ENCODE results near the gene WDR70. TPM values are rescaled to one million over a fixed set of nuclear protein-coding genes. Genes with fewer than 3 reads are reported as not detected.
A peak's percentile ranks its signal among the peaks of the same experiment; 100 is the strongest.
"Not testable (repeated sequence)": the region's sequence is repeated elsewhere in the genome, so short reads cannot be mapped to it uniquely, and the experiment has no call there.

WDR70 gene
- 10 to 100 TPM; 39.1 to 39.3 TPM for total RNA-seq

DNA sequence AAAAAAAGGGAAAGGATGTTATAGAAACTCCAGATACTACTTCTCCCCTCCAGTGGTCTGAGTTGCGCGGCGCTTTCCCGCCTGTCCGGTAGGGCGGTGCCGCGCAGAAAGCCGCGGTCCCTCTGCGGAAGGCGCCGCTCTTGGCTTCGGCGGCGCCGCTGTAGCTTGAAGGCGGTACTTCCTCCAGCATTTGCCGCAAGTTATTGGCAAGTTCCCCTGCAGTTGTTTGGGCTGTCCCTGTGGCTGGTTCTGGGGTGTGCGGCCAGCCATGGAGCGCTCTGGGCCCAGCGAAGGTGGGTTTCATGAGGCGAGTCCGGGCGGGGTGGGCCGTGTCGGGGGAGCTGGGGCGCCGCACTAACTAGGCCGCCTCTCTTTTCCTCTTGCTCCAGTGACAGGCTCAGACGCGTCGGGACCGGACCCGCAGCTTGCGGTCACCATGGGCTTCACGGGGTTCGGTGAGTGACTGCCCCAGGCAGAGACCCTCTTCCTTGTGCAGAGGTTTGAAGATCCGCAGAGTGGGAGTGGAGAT lies at the start of gene WDR70:
WDR70 (plus strand) TSS at position 219 of the 529 bp plus-strand sequence; CDS start at position 269, 50 bp downstream.
- CTCF ChIA-PET, result interaction anchor here (0.7 to 2.2 kb wide), 7 partner anchors 8 to 639 kb away, joined by 3 to 7 read pairs (median 4); partner anchors contain the start of gene NUP155
- H3K27me3 Mint-ChIP-seq; H3K36me3 Mint-ChIP-seq; H3K9me3 Mint-ChIP-seq (ENCODE audit: low read depth): not testable (repeated sequence)
- Mint-ChIP-seq H3K27ac (peak within 1 kb of the TSS; percentile 88), H3K4me3 (peak within 1 kb of the TSS; percentile 96), H3K4me1 (peaks cover 14% of the 10 kb centered on the region)
- ATAC-seq (peak; percentile 99), DNase-seq (peak; percentile 87)

DNA sequence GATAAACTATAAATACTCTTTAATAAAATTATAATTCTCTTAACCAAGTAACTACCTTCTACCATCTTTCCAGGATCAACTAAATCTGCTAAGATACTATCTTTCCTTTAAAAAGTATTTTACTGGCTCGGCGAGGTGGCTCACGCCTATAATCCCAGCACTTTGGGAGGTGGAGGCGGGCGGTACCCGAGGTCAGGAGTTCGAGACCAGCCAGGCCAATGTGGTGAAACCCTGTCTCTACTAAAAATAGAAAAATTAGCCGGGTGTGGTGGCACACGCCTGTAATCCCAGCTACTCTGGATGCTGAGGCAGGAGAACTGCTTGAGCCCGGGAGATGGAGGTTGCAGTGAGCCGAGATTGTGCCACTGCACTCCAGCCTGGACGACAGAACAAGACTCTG lies 44.4 kb upstream of the WDR70 start:
- H3K27me3 Mint-ChIP-seq; H3K4me3 Mint-ChIP-seq; ATAC-seq; H3K4me1 Mint-ChIP-seq; CTCF ChIA-PET; H3K27ac Mint-ChIP-seq; H3K9me3 Mint-ChIP-seq (ENCODE audit: low read depth); DNase-seq: not testable (repeated sequence)
- peaks cover 37% of the 10 kb centered on the region for H3K36me3 Mint-ChIP-seq

DNA sequence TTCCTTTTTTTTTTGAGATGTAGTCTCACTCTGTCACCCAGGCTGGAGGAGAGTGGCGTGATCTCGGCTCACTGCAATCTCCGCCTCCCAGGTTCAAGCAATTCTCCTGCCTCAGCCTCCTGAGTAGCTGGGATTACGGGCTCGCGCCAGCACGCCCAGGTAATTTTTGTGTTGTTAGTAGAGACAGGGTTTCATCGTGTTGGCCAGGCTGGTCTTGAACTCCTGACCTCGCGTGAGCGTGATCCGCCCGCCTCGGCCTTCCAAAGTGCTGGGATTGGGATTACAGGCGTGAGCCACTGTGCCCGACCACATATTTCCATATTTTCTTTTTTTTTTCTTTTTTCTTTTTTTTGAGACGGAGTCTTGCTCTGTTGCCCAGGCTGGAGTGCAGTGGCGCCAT lies 36.4 kb upstream of the WDR70 start:
- CTCF ChIA-PET; DNase-seq; ATAC-seq; H3K4me3 Mint-ChIP-seq; H3K9me3 Mint-ChIP-seq (ENCODE audit: low read depth); H3K4me1 Mint-ChIP-seq; H3K27me3 Mint-ChIP-seq; H3K27ac Mint-ChIP-seq: not testable (repeated sequence)
- H3K36me3 Mint-ChIP-seq, result peaks cover 52% of the 10 kb centered on the region

DNA sequence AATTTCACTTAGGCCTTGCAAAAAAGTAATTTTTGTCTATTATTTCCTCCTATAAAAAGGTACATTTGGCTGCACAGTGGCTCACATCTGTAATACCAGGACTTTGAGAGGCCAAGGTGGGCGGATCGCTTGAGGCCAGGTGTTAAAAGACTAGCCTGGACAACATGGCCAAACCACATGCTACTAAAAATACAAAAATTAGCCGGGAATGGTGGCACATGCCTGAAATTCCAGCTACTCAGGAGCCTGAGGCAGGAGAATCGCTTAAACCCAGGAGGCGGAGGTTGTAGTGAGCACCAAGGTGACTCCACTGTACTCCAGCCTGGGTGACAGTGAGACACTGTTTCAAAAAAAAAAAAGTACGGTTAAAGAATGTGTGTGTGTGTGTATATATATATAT lies 24.0 kb upstream of the WDR70 start:
- CTCF ChIA-PET, result no interaction called here
- no peaks in the 10 kb centered on the region for H3K9me3 Mint-ChIP-seq (ENCODE audit: low read depth)
- no peak for DNase-seq
- no peaks in the 10 kb centered on the region for H3K27me3 Mint-ChIP-seq
- no peak for ATAC-seq
- H3K27ac Mint-ChIP-seq, result no peak overlapping the region
- H3K4me3 Mint-ChIP-seq, result no peak overlapping the region
- peaks cover 24% of the 10 kb centered on the region for H3K36me3 Mint-ChIP-seq
- no peaks in the 10 kb centered on the region for H3K4me1 Mint-ChIP-seq

DNA sequence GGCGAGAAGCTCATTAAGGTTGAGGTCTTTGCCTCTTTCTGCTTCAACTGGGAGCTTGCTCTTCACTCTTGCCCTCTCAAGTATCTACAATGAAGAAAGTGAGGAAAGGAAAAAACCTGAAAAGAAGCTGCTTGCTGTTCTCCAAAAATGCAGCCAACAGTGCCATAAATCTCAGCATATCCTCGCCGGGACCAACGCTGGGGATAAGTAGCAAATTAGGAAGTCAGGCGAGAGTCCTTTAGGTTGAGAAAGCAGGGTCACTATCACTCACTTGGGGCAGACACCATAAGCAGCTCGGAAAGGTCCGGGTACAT lies 8.6 kb upstream of the WDR70 start:
- CTCF ChIA-PET, result interaction anchor here (0.8 to 1.5 kb wide), 8 partner anchors 9 to 822 kb away, joined by 3 to 5 read pairs (median 3); partner anchors contain the start of gene WDR70
- peak overlapping the region; percentile 99 for H3K4me3 Mint-ChIP-seq
- peaks cover 35% of the 10 kb centered on the region for H3K4me1 Mint-ChIP-seq
- ATAC-seq (peak; percentile 52), DNase-seq (no peak)
- no peaks in the 10 kb centered on the region for H3K27me3 Mint-ChIP-seq
- H3K9me3 Mint-ChIP-seq (ENCODE audit: low read depth), result no peaks in the 10 kb centered on the region
- peak overlapping the region; percentile 95 for H3K27ac Mint-ChIP-seq
- H3K36me3 Mint-ChIP-seq, result peaks cover 17% of the 10 kb centered on the region

DNA sequence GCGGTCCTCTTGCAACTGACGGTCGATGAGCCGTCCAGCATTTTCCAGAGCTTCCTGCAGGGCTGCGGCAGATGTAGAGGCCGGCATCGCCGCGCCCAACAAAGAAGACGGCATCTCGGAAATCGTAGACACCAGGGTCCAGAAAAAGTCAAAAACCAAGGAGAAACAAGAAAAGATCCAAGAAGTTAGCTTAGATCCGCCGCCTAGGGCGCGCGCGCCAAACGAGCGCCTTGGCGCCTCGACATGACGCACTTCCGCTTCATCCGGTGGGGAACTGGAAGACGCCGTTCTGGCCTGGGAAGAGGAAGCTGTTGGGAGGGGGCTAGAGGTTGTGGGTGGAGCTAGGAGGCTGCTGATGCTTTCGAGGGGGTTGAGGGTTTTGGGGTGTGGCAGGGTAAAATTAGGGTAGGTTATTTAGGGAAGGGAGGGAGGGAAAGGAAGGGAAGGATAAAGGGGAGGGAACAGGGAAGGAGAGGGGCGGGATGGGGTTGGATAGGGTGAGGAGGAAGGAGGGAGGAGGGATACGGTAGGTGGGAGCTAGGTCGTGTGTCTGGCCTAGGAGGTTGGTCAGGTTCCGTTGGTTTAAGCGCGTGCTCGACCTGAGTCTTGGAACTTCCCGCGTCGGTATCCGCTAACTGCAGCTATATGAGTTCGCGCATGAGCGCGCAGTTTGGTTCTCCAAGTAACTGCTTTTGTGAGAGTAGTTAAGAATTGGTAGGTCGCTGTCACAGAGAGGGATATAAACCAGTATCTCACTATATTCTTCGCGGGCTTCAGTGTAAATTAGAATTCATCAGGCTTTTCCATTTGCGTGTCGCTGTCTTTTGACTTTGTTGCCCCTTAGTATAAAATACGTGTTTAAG lies 8.0 kb upstream of the WDR70 start, which contains the start of gene NUP155:
NUP155 (minus strand) TSS at position 243 of the 863 bp plus-strand sequence; CDS start at position 114, 129 bp downstream.
- H3K27me3 Mint-ChIP-seq, result no peaks in the 10 kb centered on the region
- DNase-seq, result peak; percentile 94
- peak within 1 kb of the TSS; percentile 95 for H3K27ac Mint-ChIP-seq
- H3K36me3 Mint-ChIP-seq, result peaks cover 13% of the 10 kb centered on the region
- peaks cover 32% of the 10 kb centered on the region for H3K4me1 Mint-ChIP-seq
- H3K4me3 Mint-ChIP-seq, result peak within 1 kb of the TSS; percentile 99
- CTCF ChIA-PET, result interaction anchor here (0.8 to 1.5 kb wide), 9 partner anchors 8 to 821 kb away, joined by 3 to 5 read pairs (median 4); partner anchors contain the start of gene WDR70
- ATAC-seq, result peak; percentile 95
- no peaks in the 10 kb centered on the region for H3K9me3 Mint-ChIP-seq (ENCODE audit: low read depth)

DNA sequence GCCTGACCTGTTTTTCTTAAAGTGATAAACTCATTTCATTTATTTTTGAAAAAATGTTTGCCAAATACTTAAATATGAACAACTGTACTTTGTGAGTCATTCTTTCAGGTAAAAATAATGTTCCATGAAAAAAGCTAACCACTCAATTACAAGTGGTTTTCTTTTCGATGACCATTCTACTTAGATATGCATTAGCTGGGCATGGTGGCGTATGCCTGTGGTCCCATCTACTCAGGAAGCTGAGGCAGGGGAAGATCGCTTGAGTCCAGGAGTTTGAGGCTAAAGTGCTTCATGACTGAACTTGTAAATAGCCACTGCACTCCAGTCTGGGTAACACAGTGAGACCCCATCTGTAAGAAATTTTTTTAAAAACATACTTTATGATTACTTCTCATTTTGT lies 4.0 kb upstream of the WDR70 start:
- no peaks in the 10 kb centered on the region for H3K9me3 Mint-ChIP-seq (ENCODE audit: low read depth)
- H3K27ac Mint-ChIP-seq, result no peak overlapping the region
- ATAC-seq (no peak), DNase-seq (no peak)
- no peaks in the 10 kb centered on the region for H3K27me3 Mint-ChIP-seq
- H3K4me1 Mint-ChIP-seq, result peaks cover 13% of the 10 kb centered on the region
- CTCF ChIA-PET, result no interaction called here
- no peaks in the 10 kb centered on the region for H3K36me3 Mint-ChIP-seq
- H3K4me3 Mint-ChIP-seq, result no peak overlapping the region

DNA sequence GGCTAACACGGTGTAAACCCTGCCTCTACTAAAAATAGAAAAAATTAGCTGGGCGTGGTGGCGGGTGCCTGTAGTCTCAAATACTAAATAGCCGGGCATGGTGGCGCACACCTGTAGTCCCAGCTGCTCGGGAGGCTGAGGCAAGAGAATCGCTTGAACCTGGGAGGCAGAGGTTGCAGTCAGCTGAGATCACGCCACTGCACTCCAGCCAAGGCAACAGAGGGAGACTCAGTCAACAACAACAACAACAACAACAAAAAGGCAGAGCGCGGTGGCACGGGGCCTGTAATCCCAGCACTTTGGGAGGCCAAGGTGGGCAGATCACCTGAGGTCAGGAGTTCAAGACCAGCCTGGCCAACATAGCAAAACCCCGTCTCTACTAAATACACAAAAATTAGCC lies 1.1 kb upstream of the WDR70 start:
- CTCF ChIA-PET, result interaction anchor here (1.3 kb wide), 1 partner anchor 35 kb away, joined by 4 read pairs; no protein-coding TSS in a partner anchor
- H3K27ac Mint-ChIP-seq, result peak overlapping the region; percentile 67
- ATAC-seq; H3K9me3 Mint-ChIP-seq (ENCODE audit: low read depth); H3K36me3 Mint-ChIP-seq; H3K27me3 Mint-ChIP-seq; DNase-seq: not testable (repeated sequence)
- peak overlapping the region; percentile 50 for H3K4me3 Mint-ChIP-seq
- peaks cover 14% of the 10 kb centered on the region for H3K4me1 Mint-ChIP-seq

DNA sequence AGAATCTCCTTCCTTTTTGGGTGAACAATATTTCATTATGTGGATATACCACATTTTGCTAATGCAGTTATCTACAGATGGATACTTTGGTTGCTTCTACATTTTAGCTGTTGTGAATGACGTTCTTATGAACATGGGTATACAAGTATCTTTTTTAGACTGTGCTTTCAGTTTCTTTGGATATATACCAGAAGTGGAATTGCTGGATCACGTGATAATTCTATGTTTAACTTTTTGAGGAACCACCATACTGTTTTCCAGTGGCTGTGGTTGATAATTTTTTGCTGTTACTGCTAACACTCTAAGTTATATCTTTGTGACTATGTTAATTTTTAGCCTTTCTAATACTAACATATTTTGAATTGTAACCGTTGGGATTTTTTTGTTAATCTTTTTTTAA lies 12.5 kb downstream of the WDR70 start:
- Mint-ChIP-seq H3K27me3 (no peaks in the 10 kb centered on the region), H3K4me3 (no peak overlapping the region), H3K4me1 (no peaks in the 10 kb centered on the region), H3K27ac (no peak overlapping the region), H3K36me3 (peaks cover 15% of the 10 kb centered on the region), H3K9me3 (ENCODE audit: low read depth) (no peaks in the 10 kb centered on the region)
- no peak for ATAC-seq
- CTCF ChIA-PET, result no interaction called here
- DNase-seq, result no peak

DNA sequence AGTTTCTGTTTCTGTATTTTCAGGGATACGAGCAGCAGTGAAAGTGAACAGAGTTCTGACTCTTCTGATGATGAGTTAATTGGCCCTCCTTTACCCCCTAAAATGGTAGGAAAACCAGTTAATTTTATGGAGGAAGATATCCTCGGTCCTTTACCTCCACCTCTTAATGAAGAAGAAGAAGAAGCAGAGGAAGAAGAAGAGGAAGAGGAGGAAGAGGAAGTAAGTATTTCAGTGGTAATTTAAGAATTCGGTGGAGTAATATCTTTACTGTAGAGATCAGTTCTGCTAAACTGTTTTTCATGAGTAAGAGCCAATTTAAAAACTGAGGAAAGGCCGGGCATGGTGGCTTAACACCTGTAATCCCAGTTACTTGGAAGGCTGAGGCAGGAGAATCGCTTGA lies 17.2 kb downstream of the WDR70 start:
- DNase-seq (no peak), ATAC-seq (no peak)
- Mint-ChIP-seq H3K36me3 (peaks cover 21% of the 10 kb centered on the region), H3K9me3 (ENCODE audit: low read depth) (no peaks in the 10 kb centered on the region), H3K27me3 (no peaks in the 10 kb centered on the region), H3K4me1 (no peaks in the 10 kb centered on the region), H3K4me3 (no peak overlapping the region), H3K27ac (no peak overlapping the region)
- CTCF ChIA-PET, result no interaction called here

DNA sequence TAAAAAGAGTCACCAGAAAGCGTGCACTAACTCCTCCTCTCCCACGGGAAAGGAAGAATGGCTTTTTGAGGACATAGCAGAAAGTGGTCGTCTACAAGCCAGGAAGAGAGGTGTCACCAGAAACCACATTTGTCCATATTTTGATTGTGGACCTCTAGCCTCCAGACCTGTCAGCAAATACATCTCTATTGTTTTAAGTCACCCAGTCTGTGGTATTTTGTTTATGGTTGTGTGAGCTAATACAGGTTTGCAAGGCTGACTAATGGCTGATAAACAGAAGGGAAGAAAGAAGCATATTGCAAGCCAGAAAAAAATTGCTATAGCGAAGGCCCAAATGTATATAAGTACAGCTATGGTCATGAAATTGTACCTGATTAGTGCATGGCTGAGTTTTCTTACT lies 21.4 kb downstream of the WDR70 start:
- no peak for DNase-seq
- ATAC-seq, result no peak
- H3K9me3 Mint-ChIP-seq (ENCODE audit: low read depth), result no peaks in the 10 kb centered on the region
- CTCF ChIA-PET, result no interaction called here
- peaks cover 16% of the 10 kb centered on the region for H3K36me3 Mint-ChIP-seq
- no peak overlapping the region for H3K27ac Mint-ChIP-seq
- no peak overlapping the region for H3K4me3 Mint-ChIP-seq
- H3K27me3 Mint-ChIP-seq, result no peaks in the 10 kb centered on the region
- no peaks in the 10 kb centered on the region for H3K4me1 Mint-ChIP-seq

DNA sequence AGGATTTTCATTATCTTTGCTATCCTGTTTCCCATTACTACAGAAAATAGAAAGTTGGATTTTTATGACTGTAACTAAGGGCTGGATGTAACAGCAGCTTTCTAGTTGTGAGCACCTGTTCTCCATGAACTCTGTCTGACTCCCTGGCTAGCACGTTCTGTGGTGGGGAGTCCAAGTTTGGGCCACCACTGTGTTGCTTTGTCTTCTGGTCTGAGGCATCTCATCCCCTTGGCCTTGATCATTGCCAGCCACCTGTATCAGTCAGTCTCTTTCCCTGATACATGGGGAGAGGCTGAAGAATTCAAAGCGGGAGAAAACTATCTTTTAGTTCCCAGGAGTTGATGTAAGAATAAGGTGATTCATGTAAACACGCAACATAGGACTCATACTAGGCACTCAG lies 33.4 kb downstream of the WDR70 start:
- Mint-ChIP-seq H3K36me3 (peaks cover 15% of the 10 kb centered on the region), H3K4me3 (no peak overlapping the region), H3K4me1 (no peaks in the 10 kb centered on the region), H3K9me3 (ENCODE audit: low read depth) (no peaks in the 10 kb centered on the region), H3K27ac (no peak overlapping the region), H3K27me3 (no peaks in the 10 kb centered on the region)
- ATAC-seq, result no peak
- CTCF ChIA-PET, result interaction anchor here (0.7 to 3.4 kb wide), 22 partner anchors 8 to 780 kb away, joined by 3 to 21 read pairs (median 4); partner anchors contain the start of gene WDR70
- no peak for DNase-seq

DNA sequence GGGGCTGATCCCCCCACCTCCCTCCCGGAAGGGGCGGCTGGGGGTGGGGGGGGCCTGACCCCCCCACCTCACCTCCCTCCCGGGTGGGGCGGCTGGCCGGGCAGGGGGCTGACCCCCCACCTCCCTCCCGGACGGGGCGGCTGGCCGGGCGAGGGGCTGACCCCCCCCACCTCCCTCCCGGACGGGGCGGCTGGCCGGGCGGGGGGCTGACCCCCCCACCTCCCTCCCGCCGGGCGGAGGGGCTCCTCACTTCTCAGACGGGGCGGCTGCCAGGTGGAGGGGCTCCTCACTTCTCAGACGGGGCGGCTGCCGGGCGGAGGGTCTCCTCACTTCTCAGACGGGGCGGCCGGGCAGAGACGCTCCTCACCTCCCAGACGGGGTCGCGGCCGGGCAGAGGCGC lies 36.3 kb downstream of the WDR70 start:
- H3K9me3 Mint-ChIP-seq (ENCODE audit: low read depth); H3K27me3 Mint-ChIP-seq; DNase-seq; ATAC-seq; H3K4me3 Mint-ChIP-seq; CTCF ChIA-PET; H3K27ac Mint-ChIP-seq; H3K4me1 Mint-ChIP-seq: not testable (repeated sequence)
- H3K36me3 Mint-ChIP-seq, result peaks cover 19% of the 10 kb centered on the region

DNA sequence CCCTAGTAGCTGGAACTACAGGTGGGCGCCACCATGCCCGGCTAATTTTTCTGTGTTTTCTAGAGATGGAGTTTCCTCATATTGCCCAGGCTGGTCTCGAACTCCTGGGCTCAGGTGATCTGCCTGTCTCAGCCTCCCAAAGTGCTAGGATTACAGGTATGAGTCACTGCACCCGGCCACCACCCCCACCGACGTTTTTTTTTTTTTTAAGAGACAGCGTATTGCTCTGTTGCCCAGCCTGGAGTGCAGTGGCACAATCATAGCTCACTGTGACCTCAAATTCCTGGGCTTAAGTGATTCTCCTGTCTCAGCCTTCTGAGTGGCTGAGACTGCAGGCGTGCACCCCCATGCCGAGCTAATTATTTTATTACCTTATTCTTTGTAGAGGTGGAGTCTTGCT lies 38.2 kb downstream of the WDR70 start:
- Mint-ChIP-seq H3K36me3 (peaks cover 24% of the 10 kb centered on the region), H3K4me1 (peaks cover 1% of the 10 kb centered on the region), H3K9me3 (ENCODE audit: low read depth) (no peaks in the 10 kb centered on the region), H3K4me3 (no peak overlapping the region), H3K27me3 (no peaks in the 10 kb centered on the region), H3K27ac (no peak overlapping the region)
- CTCF ChIA-PET, result no interaction called here
- no peak for ATAC-seq
- no peak for DNase-seq

Measured in activated CD8-positive, alpha-beta memory T cell treated with anti-CD3 and anti-CD28 coated beads, Interleukin-2, amount 10 ng/mL, durations not matched to agents 7 days and 5 days (primary cell).